Stimulated activated CD8-positive, alpha-beta memory T cell treated with anti-CD3 and anti-CD28 coated beads, Interleukin-12 subunit alpha, Interleukin-12 subunit beta, amount 100 ng/mL, for 24 hours (primary cell): Measurements from ENCODE around the gene DENND4A.
"Not testable (repeated sequence)": the region's sequence is repeated elsewhere in the genome, so short reads cannot be mapped to it uniquely, and the experiment has no call there.

Source experiments
- DNase-seq: peaks from one replicate; pipeline ENCODE4 v3.0.0-alpha.2; 2020; ENCODE audit errors: extremely low read depth

DENND4A gene

GRCh38 chr15:65757256-65757655 lies 34.8 kb downstream of the DENND4A start:
- DNase-seq: no peak

GRCh38 chr15:65752151-65752700 lies 39.9 kb downstream of the DENND4A start:
- DNase-seq: no peak

GRCh38 chr15:65751431-65751830 lies 40.7 kb downstream of the DENND4A start:
- DNase-seq: no peak

- DNase-seq: no peak
Measured at GRCh38 chr15:65747265-65747664, 44.8 kb downstream of the DENND4A start.

- no peak for DNase-seq
Measured at GRCh38 chr15:65743637-65744252, 48.3 kb downstream of the DENND4A start.

- DNase-seq: no peak
Measured at GRCh38 chr15:65740148-65740547, 51.9 kb downstream of the DENND4A start.

- DNase-seq: no peak
Measured at GRCh38 chr15:65738649-65739048, 53.4 kb downstream of the DENND4A start.

GRCh38 chr15:65733599-65733998 lies 58.5 kb downstream of the DENND4A start:
- not testable (repeated sequence) for DNase-seq

GRCh38 chr15:65732698-65733097 lies 59.4 kb downstream of the DENND4A start:
- DNase-seq: no peak

GRCh38 chr15:65731926-65732325 lies 60.2 kb downstream of the DENND4A start:
- DNase-seq: no peak

GRCh38 chr15:65730549-65731172 lies 61.4 kb downstream of the DENND4A start:
- DNase-seq: no peak

GRCh38 chr15:65724464-65725215 lies 67.5 kb downstream of the DENND4A start:
- DNase-seq: no peak

GRCh38 chr15:65723876-65724275 lies 68.2 kb downstream of the DENND4A start:
- DNase-seq: no peak

- no peak for DNase-seq
Measured at GRCh38 chr15:65722191-65722590, 69.9 kb downstream of the DENND4A start.

- no peak for DNase-seq
Measured at GRCh38 chr15:65712415-65712814, 79.7 kb downstream of the DENND4A start.

GRCh38 chr15:65695081-65695480 lies 97.0 kb downstream of the DENND4A start:
- DNase-seq: no peak

- DNase-seq: no peak
Measured at GRCh38 chr15:65690778-65691177, 101.3 kb downstream of the DENND4A start.

- no peak for DNase-seq
Measured at GRCh38 chr15:65690173-65690572, 101.9 kb downstream of the DENND4A start.

- DNase-seq: no peak
Measured at GRCh38 chr15:65688462-65688861, 103.6 kb downstream of the DENND4A start.

GRCh38 chr15:65682404-65682911 lies 109.6 kb downstream of the DENND4A start:
- no peak for DNase-seq

GRCh38 chr15:65680544-65680943 lies 111.5 kb downstream of the DENND4A start:
- DNase-seq: no peak

- DNase-seq: no peak
Measured at GRCh38 chr15:65676123-65676522, 116.0 kb downstream of the DENND4A start.

GRCh38 chr15:65675551-65675950 lies 116.5 kb downstream of the DENND4A start:
- no peak for DNase-seq
